Measurements from ENCODE around the gene TPPP2. TPM values are rescaled to one million over a fixed set of nuclear protein-coding genes. Genes with fewer than 3 reads are reported as not detected.

The TPPP2 gene
- total RNA-seq, 4 donors from 2014 or later: 0.22 to 2.3 (median 1.1) TPM

DNA sequence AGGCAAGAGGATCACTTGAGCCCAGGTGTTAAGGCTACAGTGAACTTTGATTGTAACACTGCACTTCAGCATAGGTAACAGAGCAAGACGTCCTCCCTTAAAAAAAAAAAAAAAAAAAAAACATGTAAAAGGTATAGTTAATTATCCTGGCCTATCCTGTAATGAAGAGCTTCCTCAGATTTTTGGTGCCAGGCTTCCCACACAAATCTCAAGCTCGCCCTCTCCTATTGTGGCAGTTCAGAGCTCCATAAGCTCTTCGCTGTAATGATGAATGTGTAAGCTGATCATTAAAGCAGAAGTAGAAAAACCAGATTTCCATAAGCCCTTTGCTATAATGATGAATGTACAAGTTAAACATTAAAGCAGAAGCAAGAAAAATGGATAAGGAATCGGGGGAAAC is 32.9 kb upstream of the TPPP2 start:
- intact Hi-C loops (cut with DNase I; ENCODE audit: low total_unique reads): loop anchor here (10.0 kb wide), 1 partner anchor 218 kb away; no protein-coding TSS in a partner anchor
- peaks cover 5 to 54% of the 10 kb centered on the region in 2 donors for H3K36me3 ChIP-seq
- ATAC-seq (no peak), DNase-seq (no peak)
- H3K4me3 ChIP-seq: no peak overlapping the region
- H3K27me3 ChIP-seq: no peaks in the 10 kb centered on the region
- no peaks in the 10 kb centered on the region for H3K9me3 ChIP-seq
- no peaks in the 10 kb centered on the region for H3K4me1 ChIP-seq
- no peak overlapping the region for H3K27ac ChIP-seq
- TF ChIP-seq, protein P1, sequence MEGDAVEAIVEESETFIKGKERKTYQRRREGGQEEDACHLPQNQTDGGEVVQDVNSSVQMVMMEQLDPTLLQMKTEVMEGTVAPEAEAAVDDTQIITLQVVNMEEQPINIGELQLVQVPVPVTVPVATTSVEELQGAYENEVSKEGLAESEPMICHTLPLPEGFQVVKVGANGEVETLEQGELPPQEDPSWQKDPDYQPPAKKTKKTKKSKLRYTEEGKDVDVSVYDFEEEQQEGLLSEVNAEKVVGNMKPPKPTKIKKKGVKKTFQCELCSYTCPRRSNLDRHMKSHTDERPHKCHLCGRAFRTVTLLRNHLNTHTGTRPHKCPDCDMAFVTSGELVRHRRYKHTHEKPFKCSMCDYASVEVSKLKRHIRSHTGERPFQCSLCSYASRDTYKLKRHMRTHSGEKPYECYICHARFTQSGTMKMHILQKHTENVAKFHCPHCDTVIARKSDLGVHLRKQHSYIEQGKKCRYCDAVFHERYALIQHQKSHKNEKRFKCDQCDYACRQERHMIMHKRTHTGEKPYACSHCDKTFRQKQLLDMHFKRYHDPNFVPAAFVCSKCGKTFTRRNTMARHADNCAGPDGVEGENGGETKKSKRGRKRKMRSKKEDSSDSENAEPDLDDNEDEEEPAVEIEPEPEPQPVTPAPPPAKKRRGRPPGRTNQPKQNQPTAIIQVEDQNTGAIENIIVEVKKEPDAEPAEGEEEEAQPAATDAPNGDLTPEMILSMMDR (IDR thresholded peaks at IDR 0.05 in 4 of 5, conservative IDR thresholded peaks at IDR 0.05 in 1 of 5): no peak
- TF ChIP-seq POLR2A (IDR thresholded peaks at IDR 0.05): no peak
- in situ Hi-C loops (cut with MboI; ENCODE audit: low sequenced_read_pairs in 4 of 4): loop anchor here in 2 of 4 donors (25.0 kb wide), 1 partner anchor 660 kb away; the partner anchor contains the start of genes CCNB1IP1 (in 2 of the 2) and PARP2 (in 2 of the 2)

DNA sequence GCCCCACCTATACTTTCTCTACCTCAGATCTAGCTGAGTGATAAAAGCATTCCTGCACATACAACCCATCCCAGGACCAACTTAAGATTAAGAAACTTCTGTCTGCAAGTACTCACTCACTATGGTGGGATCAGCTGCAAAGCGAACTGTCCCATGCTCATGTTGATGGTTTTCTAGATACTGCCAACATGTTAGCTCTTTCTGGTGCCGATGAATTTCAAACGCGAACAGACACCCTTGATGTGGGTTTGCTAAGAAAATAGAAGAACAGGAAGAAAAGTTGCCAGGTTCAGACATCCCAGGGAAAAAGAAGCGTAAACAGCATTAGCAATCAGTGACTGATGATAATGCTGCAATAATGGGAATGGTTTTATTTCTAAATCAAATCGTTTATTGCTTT is 32.5 kb upstream of the TPPP2 start:
- Histone ChIP-seq H3K4me1 (no peaks in the 10 kb centered on the region), H3K27ac (no peak overlapping the region), H3K27me3 (no peaks in the 10 kb centered on the region), H3K9me3 (no peaks in the 10 kb centered on the region), H3K36me3 (peaks cover 2 to 49% of the 10 kb centered on the region in 2 donors), H3K4me3 (no peak overlapping the region)
- ATAC-seq (no peak), DNase-seq (no peak)
- intact Hi-C loops (cut with DNase I; ENCODE audit: low total_unique reads) (loop anchor here (10.0 kb wide), 1 partner anchor 217 kb away; no protein-coding TSS in a partner anchor), in situ Hi-C loops (cut with MboI; ENCODE audit: low sequenced_read_pairs in 4 of 4) (loop anchor here in 2 of 4 donors (25.0 kb wide), 1 partner anchor 660 kb away; the partner anchor contains the start of genes CCNB1IP1 (in 2 of the 2) and PARP2 (in 2 of the 2))
- TF ChIP-seq POLR2A (IDR thresholded peaks at IDR 0.05): no peak
- TF ChIP-seq, protein P1 (IDR thresholded peaks at IDR 0.05 in 4 of 5, conservative IDR thresholded peaks at IDR 0.05 in 1 of 5): no peak

DNA sequence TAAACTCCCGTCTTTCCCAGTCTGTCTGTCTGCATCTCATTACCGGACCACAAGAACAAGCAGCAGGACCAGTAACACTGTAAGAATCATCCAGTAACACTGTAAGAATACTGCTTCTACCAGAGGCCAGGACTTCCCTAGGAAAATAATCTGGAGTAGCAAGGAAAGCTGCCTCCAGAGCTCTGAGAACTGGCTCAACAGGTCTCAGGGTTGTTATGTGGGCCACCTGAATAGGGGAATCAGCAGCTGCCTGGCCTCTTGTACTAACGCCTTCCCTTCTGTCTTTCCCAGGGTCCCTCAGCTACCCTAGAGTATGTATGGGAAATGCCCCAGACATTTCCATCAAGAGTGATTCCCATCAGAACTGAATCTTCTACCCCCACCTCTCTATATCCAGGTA is 31.9 kb upstream of the TPPP2 start:
- in situ Hi-C loops (cut with MboI; ENCODE audit: low sequenced_read_pairs in 4 of 4) (loop anchor here in 2 of 4 donors (25.0 kb wide), 1 partner anchor 661 kb away; the partner anchor contains the start of genes CCNB1IP1 (in 2 of the 2) and PARP2 (in 2 of the 2)), intact Hi-C loops (cut with DNase I; ENCODE audit: low total_unique reads) (loop anchor here (10.0 kb wide), 1 partner anchor 217 kb away; no protein-coding TSS in a partner anchor)
- Histone ChIP-seq H3K36me3 (peaks cover 0 to 43% of the 10 kb centered on the region in 2 donors), H3K27me3 (no peaks in the 10 kb centered on the region), H3K4me1 (no peaks in the 10 kb centered on the region), H3K27ac (no peak overlapping the region), H3K9me3 (no peaks in the 10 kb centered on the region), H3K4me3 (no peak overlapping the region)
- no peak for TF ChIP-seq POLR2A (IDR thresholded peaks at IDR 0.05)
- TF ChIP-seq, protein P1 (IDR thresholded peaks at IDR 0.05 in 4 of 5, conservative IDR thresholded peaks at IDR 0.05 in 1 of 5): no peak
- DNase-seq (no peak), ATAC-seq (no peak)

DNA sequence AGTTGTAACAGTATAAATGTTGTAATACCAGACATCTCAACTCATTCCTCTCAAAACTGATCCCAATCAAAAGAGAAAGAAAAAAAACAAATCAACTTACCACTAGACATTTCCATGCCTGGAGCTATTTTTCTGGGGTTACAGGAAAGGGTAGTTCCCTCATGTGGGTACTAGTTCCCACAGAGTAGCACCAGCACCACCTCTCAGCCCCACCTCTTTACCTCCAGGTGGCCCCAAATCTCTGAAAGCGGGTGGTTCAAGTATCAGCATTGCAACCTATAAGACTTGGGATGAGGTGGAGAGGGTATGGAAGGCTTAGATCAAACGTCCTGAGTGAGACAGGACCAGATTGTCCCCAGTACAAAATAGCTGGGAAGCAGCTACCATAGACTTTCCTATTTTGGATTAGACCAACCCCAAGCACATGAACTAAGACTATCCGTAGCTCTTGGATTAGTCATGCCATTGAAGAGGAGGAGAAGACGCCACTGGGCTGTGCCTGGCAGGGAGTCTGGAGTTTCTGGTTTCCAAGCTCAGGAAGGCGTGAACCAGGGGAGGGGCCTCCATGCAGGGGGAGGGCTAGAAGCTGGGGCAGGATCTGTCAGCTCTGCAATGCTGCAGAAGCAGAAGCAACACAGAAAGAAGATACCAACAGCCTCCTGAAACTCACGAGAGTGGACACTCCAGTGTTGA is 31.2 kb upstream of the TPPP2 start, which contains the start of gene SLC39A2:
Gene SLC39A2, plus strand, starts transcription at position 620 of the 693 bp plus-strand sequence. CDS start 154 bp downstream, outside the sequence.
- no peaks in the 10 kb centered on the region for H3K9me3 ChIP-seq
- ATAC-seq: peak; percentile 19 to 67
- no peak within 1 kb of the TSS for H3K4me3 ChIP-seq
- peaks cover 0 to 37% of the 10 kb centered on the region in 2 donors for H3K36me3 ChIP-seq
- no peak for TF ChIP-seq POLR2A (IDR thresholded peaks at IDR 0.05)
- TF ChIP-seq, protein P1 (IDR thresholded peaks at IDR 0.05 in 4 of 5, conservative IDR thresholded peaks at IDR 0.05 in 1 of 5): no peak
- intact Hi-C loops (cut with DNase I; ENCODE audit: low total_unique reads) (loop anchor here (10.0 kb wide), 1 partner anchor 216 kb away; no protein-coding TSS in a partner anchor), in situ Hi-C loops (cut with MboI; ENCODE audit: low sequenced_read_pairs in 4 of 4) (loop anchor here in 2 of 4 donors (25.0 kb wide), 1 partner anchor 662 kb away; the partner anchor contains the start of genes CCNB1IP1 (in 2 of the 2) and PARP2 (in 2 of the 2))
- no peak within 1 kb of the TSS for H3K27ac ChIP-seq
- H3K4me1 ChIP-seq: no peaks in the 10 kb centered on the region
- DNase-seq: peak in 1 of 2 donors; percentile 62
- no peaks in the 10 kb centered on the region for H3K27me3 ChIP-seq

Data from gastrocnemius medialis (tissue), 4 donors.